Karpas-422 (cell line): ENCODE data around the gene TGFB1I1. TPM values are rescaled to one million over a fixed set of nuclear protein-coding genes. Genes with fewer than 3 reads are reported as not detected.

Source experiments
- DNase-seq: peaks from one replicate; pipeline ENCODE4 v3.0.0-alpha.2; 2015
- H2AFZ ChIP-seq: fragments of 200-600 bp; sonication (generic); 2 replicates; pipeline ENCODE4 v1.6.1; 2014; ENCODE audit warnings: antibody characterized with exemption, low read length, mixed read lengths
- H3K27ac ChIP-seq: fragments of 200-600 bp; sonication (generic); 2 replicates; pipeline ENCODE4 v1.5.1; 2014; ENCODE audit warnings: mild to moderate bottlenecking, low read length, moderate library complexity
- H3K27me3 ChIP-seq: fragments of 200-600 bp; sonication (generic); 2 replicates; pipeline ENCODE4 v1.6.1; 2014; ENCODE audit warnings: low read length, mixed read lengths
- H3K36me3 ChIP-seq: fragments of 200-600 bp; sonication (generic); 2 replicates; pipeline ENCODE4 v1.6.1; 2014; ENCODE audit warnings: low read length, mixed read lengths; ENCODE audit not compliant: insufficient read depth
- H3K4me1 ChIP-seq: fragments of 200-600 bp; sonication (generic); 2 replicates; pipeline ENCODE4 v1.6.1; 2014; ENCODE audit warnings: mild to moderate bottlenecking, low read length, mixed read lengths
- H3K4me2 ChIP-seq: fragments of 200-600 bp; sonication (generic); 2 replicates; pipeline ENCODE4 v1.6.1; 2014; ENCODE audit warnings: low read length, low read depth, mild to moderate bottlenecking; ENCODE audit not compliant: poor library complexity, severe bottlenecking
- H3K4me3 ChIP-seq: fragments of 200-600 bp; sonication (generic); 2 replicates; pipeline ENCODE4 v1.5.1; 2014; ENCODE audit warnings: mild to moderate bottlenecking, antibody characterized with exemption, low read length, mixed read lengths
- H3K79me2 ChIP-seq: fragments of 200-600 bp; sonication (generic); 2 replicates; pipeline ENCODE4 v1.6.1; 2014; ENCODE audit warnings: mild to moderate bottlenecking, low read length, mixed read lengths
- H3K9ac ChIP-seq: fragments of 200-600 bp; sonication (generic); 2 replicates; pipeline ENCODE4 v1.6.0; 2014; ENCODE audit warnings: low read length
- H3K9me2 ChIP-seq: fragments of 200-600 bp; sonication (generic), shearing (Covaris generic); replicated peaks from 2 replicates; pipeline ENCODE4 v1.6.0; 2014; ENCODE audit warnings: mild to moderate bottlenecking, low read length, moderate library complexity; ENCODE audit not compliant: insufficient read depth
- H3K9me3 ChIP-seq: fragments of 300-700, 200-600 bp; sonication (generic); 2 replicates; pipeline ENCODE4 v1.6.1; 2014; ENCODE audit warnings: low read length, mixed read lengths
- H4K20me1 ChIP-seq: fragments of 200-600 bp; sonication (generic); 2 replicates; pipeline ENCODE4 v1.6.1; 2014; ENCODE audit warnings: mild to moderate bottlenecking, antibody characterized with exemption, low read length, low read depth; ENCODE audit not compliant: insufficient read depth
- total RNA-seq: library from RNA; depleted of rRNA; stranded (reverse); fragments of >200 nt; shearing (Covaris generic); gene quantifications from 2 replicates; pipeline ENCODE4 v1.2.3, GENCODE V29; 2014; ENCODE audit warnings: low replicate concordance

TGFB1I1 gene
- total RNA-seq, 1 experiment from 2014 or later = not detected

- Histone ChIP-seq H3K79me2 (peaks cover 34% of the 10 kb centered on the region), H3K9me2 (no peaks in the 10 kb centered on the region), H4K20me1 (no peaks in the 10 kb centered on the region), H3K36me3 (peaks cover 7% of the 10 kb centered on the region; the same call in 1 of the 2 replicates), H3K9ac (no peak overlapping the region), H3K27ac (no peak overlapping the region), H3K4me1 (peaks cover 22% of the 10 kb centered on the region), H3K4me3 (no peak overlapping the region), H2AFZ (no peak overlapping the region), H3K4me2 (no peak overlapping the region), H3K9me3 (no peaks in the 10 kb centered on the region), H3K27me3 (no peaks in the 10 kb centered on the region)
- no peak for DNase-seq
These were observed 32.2 kb downstream of the TGFB1I1 start for GRCh38 chr16:31504159-31504558.

- Histone ChIP-seq H3K4me1 (peaks cover 29% of the 10 kb centered on the region), H3K27me3 (no peaks in the 10 kb centered on the region), H3K9me2 (no peaks in the 10 kb centered on the region), H4K20me1 (no peaks in the 10 kb centered on the region), H3K4me3 (no peak overlapping the region), H3K9me3 (no peaks in the 10 kb centered on the region), H3K36me3 (peaks cover 2% of the 10 kb centered on the region; the same call in 1 of the 2 replicates), H3K27ac (no peak overlapping the region), H3K79me2 (peaks cover 35% of the 10 kb centered on the region), H3K9ac (no peak overlapping the region), H2AFZ (no peak overlapping the region), H3K4me2 (no peak overlapping the region)
- DNase-seq = no peak
These were observed 33.5 kb downstream of the TGFB1I1 start for GRCh38 chr16:31505483-31505882.

GRCh38 chr16:31507617-31507928 is 35.6 kb downstream of the TGFB1I1 start:
- Histone ChIP-seq H3K36me3 (no peaks in the 10 kb centered on the region), H3K9ac (peak overlapping the region; percentile 84), H3K27me3 (no peaks in the 10 kb centered on the region), H3K4me2 (peak overlapping the region; percentile 94), H2AFZ (peak overlapping the region; percentile 45; the same call in 1 of the 2 replicates), H3K4me3 (peak overlapping the region; percentile 79), H4K20me1 (no peaks in the 10 kb centered on the region), H3K27ac (no peak overlapping the region), H3K79me2 (peaks cover 35% of the 10 kb centered on the region), H3K4me1 (peaks cover 29% of the 10 kb centered on the region), H3K9me2 (no peaks in the 10 kb centered on the region), H3K9me3 (no peaks in the 10 kb centered on the region)
- DNase-seq = no peak

- Histone ChIP-seq H2AFZ (peak within 1 kb of the TSS; percentile 45), H3K27ac (peak within 1 kb of the TSS; percentile 12; the same call in 1 of the 2 replicates), H4K20me1 (no peaks in the 10 kb centered on the region), H3K4me1 (peaks cover 29% of the 10 kb centered on the region), H3K36me3 (no peaks in the 10 kb centered on the region), H3K4me2 (peak within 1 kb of the TSS; percentile 94), H3K9me3 (no peaks in the 10 kb centered on the region), H3K9me2 (no peaks in the 10 kb centered on the region), H3K4me3 (peak within 1 kb of the TSS; percentile 79), H3K9ac (peak within 1 kb of the TSS; percentile 84), H3K79me2 (peaks cover 35% of the 10 kb centered on the region), H3K27me3 (no peaks in the 10 kb centered on the region)
- DNase-seq = peak; percentile 94
These were observed 36.2 kb downstream of the TGFB1I1 start, which contains the start of gene RUSF1 for GRCh38 chr16:31507929-31508705. Gene RUSF1 (minus strand): TSS chr16:31508391. CDS start chr16:31508373, 18 bp downstream.

- Histone ChIP-seq H3K9me3 (no peaks in the 10 kb centered on the region), H3K36me3 (no peaks in the 10 kb centered on the region), H3K9ac (peak overlapping the region; percentile 84), H3K4me1 (peaks cover 29% of the 10 kb centered on the region), H3K9me2 (no peaks in the 10 kb centered on the region), H3K4me2 (peak overlapping the region; percentile 94), H3K79me2 (peaks cover 35% of the 10 kb centered on the region), H3K4me3 (peak overlapping the region; percentile 79), H4K20me1 (no peaks in the 10 kb centered on the region), H3K27ac (peak overlapping the region; percentile 12; the same call in 1 of the 2 replicates), H2AFZ (peak overlapping the region; percentile 16), H3K27me3 (no peaks in the 10 kb centered on the region)
- DNase-seq = no peak
These were observed 36.8 kb downstream of the TGFB1I1 start for GRCh38 chr16:31508706-31509195.

- Histone ChIP-seq H3K36me3 (no peaks in the 10 kb centered on the region), H2AFZ (no peak overlapping the region)
These were observed 41.2 kb downstream of the TGFB1I1 start for GRCh38 chr16:31513126-31513525.

GRCh38 chr16:31513884-31514283 is 41.9 kb downstream of the TGFB1I1 start:
- no peaks in the 10 kb centered on the region for H3K36me3 ChIP-seq
- no peak overlapping the region for H3K4me2 ChIP-seq
- H3K9me2 ChIP-seq = no peaks in the 10 kb centered on the region
- H3K4me1 ChIP-seq = peaks cover 10% of the 10 kb centered on the region
- no peak overlapping the region for H2AFZ ChIP-seq
- H3K9me3 ChIP-seq = no peaks in the 10 kb centered on the region
- no peak overlapping the region for H3K4me3 ChIP-seq
- no peak for DNase-seq
- H4K20me1 ChIP-seq = no peaks in the 10 kb centered on the region
- H3K27ac ChIP-seq = no peak overlapping the region
- no peaks in the 10 kb centered on the region for H3K27me3 ChIP-seq
- peaks cover 3% of the 10 kb centered on the region for H3K79me2 ChIP-seq
- H3K9ac ChIP-seq = no peak overlapping the region

More at GRCh38 chr16:31513126-31513525, 41.2 kb downstream of the TGFB1I1 start:
- H3K27ac ChIP-seq = no peak overlapping the region
- no peak overlapping the region for H3K9ac ChIP-seq
- H4K20me1 ChIP-seq = no peaks in the 10 kb centered on the region
- H3K9me2 ChIP-seq = no peaks in the 10 kb centered on the region
- peaks cover 11% of the 10 kb centered on the region for H3K4me1 ChIP-seq
- no peak overlapping the region for H3K4me2 ChIP-seq
- H3K79me2 ChIP-seq = peaks cover 9% of the 10 kb centered on the region
- no peak overlapping the region for H3K4me3 ChIP-seq
- no peak for DNase-seq
- H3K27me3 ChIP-seq = no peaks in the 10 kb centered on the region
- no peaks in the 10 kb centered on the region for H3K9me3 ChIP-seq

GRCh38 chr16:31517800-31518402 is 45.9 kb downstream of the TGFB1I1 start:
- H3K79me2 ChIP-seq = no peaks in the 10 kb centered on the region
- no peaks in the 10 kb centered on the region for H3K9me3 ChIP-seq
- H3K9ac ChIP-seq = no peak overlapping the region
- H3K4me1 ChIP-seq = no peaks in the 10 kb centered on the region
- no peaks in the 10 kb centered on the region for H3K36me3 ChIP-seq
- H3K4me3 ChIP-seq = no peak overlapping the region
- no peaks in the 10 kb centered on the region for H4K20me1 ChIP-seq
- H2AFZ ChIP-seq = no peak overlapping the region
- H3K27ac ChIP-seq = no peak overlapping the region
- DNase-seq = peak; percentile 27
- no peak overlapping the region for H3K4me2 ChIP-seq
- no peaks in the 10 kb centered on the region for H3K9me2 ChIP-seq
- H3K27me3 ChIP-seq = no peaks in the 10 kb centered on the region
